Activated CD8-positive, alpha-beta T cell treated with anti-CD3 and anti-CD28 coated beads for 36 hours (primary cell): ENCODE measurements around the gene ANKFN1. TPM values are rescaled to one million over a fixed set of nuclear protein-coding genes. Genes with fewer than 3 reads are reported as not detected.

Experiments
- ATAC-seq: fragments of 200-7000 bp; cut with Tn5 transposase; one replicate; pipeline ENCODE4 v1.10.0; 2021; ENCODE audit warnings: mild to moderate bottlenecking, moderate library complexity
- CTCF ChIA-PET: fragments of 350-600 bp; sonication (Branson Sonifier 250); formaldehyde crosslinking; loops from one replicate; lab custom pipeline; 2021; ENCODE audit warnings: antibody characterized with exemption; lab: Charles Lee
- POLR2A ChIA-PET: fragments of 350-600 bp; sonication (Branson Sonifier 250); formaldehyde crosslinking; loops from one replicate; lab custom pipeline; 2021; ENCODE audit warnings: antibody characterized with exemption; lab: Charles Lee
- DNase-seq: peaks from one replicate; pipeline ENCODE4 v3.0.0-alpha.2; 2020
- H3K27ac Mint-ChIP-seq: one replicate; pipeline ENCODE4 v1.8.0; 2021; ENCODE audit warnings: mild to moderate bottlenecking, mixed read lengths
- H3K27me3 Mint-ChIP-seq: one replicate; pipeline ENCODE4 v1.8.0; 2021; ENCODE audit warnings: mixed read lengths
- H3K36me3 Mint-ChIP-seq: one replicate; pipeline ENCODE4 v1.8.0; 2021; ENCODE audit warnings: low read depth, mixed read lengths
- H3K4me1 Mint-ChIP-seq: one replicate; pipeline ENCODE4 v1.8.0; 2021; ENCODE audit warnings: low read depth, mixed read lengths
- H3K4me3 Mint-ChIP-seq: one replicate; pipeline ENCODE4 v1.8.0; 2021; ENCODE audit warnings: mild to moderate bottlenecking, moderate library complexity, mixed read lengths
- H3K9me3 Mint-ChIP-seq: one replicate; pipeline ENCODE4 v1.8.0; 2021; ENCODE audit warnings: mixed read lengths
- intact Hi-C: fragments of 100-400 bp; cut with micrococcal nuclease; formaldehyde crosslinking; loops from one replicate; pipeline ENCODE4 v1.10.0; 2022
- total RNA-seq, 2 experiments: library from RNA; stranded (reverse); gene quantifications; one replicate each; pipeline ENCODE4 v1.2.3, GENCODE V29; 2021
- TF ChIP-seq, protein P1 (sequence below): fragments of 200-600 bp; IDR thresholded peaks from one replicate; pipeline ENCODE4 v1.8.0; 2022; ENCODE audit warnings: antibody characterized with exemption, mild to moderate bottlenecking

Gene ANKFN1
- total RNA-seq, 2 experiments from 2014 or later, result not detected

DNA sequence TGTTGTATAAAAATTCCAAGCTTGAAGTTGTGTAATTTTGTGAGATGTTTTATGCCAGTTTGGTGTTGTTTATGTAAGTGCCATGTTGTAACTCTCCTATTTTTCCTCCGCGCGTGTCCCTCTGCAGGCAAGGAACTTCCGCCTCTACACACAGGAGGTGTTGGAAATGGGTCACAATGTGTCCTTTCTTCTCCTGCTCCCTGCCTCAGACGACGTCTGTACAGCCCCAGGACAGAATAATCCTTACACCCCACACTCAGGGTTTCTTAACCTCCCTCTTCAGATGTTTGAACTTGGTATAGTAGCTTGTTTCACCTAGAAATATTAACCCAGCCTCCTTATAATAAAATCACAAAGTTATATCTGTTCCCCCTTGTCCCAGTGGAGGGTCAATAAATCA lies 329.0 kb downstream of the ANKFN1 start:
- H3K9me3 Mint-ChIP-seq, result no peaks in the 10 kb centered on the region
- no peaks in the 10 kb centered on the region for H3K4me1 Mint-ChIP-seq
- no peak overlapping the region for H3K4me3 Mint-ChIP-seq
- no peaks in the 10 kb centered on the region for H3K36me3 Mint-ChIP-seq
- POLR2A ChIA-PET, result no interaction called here
- intact Hi-C loops, result no loop called here
- no peak for DNase-seq
- CTCF ChIA-PET, result interaction anchor here (1.4 to 1.7 kb wide), 2 partner anchors 18 to 233 kb away, joined by 4 to 6 read pairs; no protein-coding TSS in a partner anchor
- ATAC-seq, result no peak
- TF ChIP-seq, protein P1, sequence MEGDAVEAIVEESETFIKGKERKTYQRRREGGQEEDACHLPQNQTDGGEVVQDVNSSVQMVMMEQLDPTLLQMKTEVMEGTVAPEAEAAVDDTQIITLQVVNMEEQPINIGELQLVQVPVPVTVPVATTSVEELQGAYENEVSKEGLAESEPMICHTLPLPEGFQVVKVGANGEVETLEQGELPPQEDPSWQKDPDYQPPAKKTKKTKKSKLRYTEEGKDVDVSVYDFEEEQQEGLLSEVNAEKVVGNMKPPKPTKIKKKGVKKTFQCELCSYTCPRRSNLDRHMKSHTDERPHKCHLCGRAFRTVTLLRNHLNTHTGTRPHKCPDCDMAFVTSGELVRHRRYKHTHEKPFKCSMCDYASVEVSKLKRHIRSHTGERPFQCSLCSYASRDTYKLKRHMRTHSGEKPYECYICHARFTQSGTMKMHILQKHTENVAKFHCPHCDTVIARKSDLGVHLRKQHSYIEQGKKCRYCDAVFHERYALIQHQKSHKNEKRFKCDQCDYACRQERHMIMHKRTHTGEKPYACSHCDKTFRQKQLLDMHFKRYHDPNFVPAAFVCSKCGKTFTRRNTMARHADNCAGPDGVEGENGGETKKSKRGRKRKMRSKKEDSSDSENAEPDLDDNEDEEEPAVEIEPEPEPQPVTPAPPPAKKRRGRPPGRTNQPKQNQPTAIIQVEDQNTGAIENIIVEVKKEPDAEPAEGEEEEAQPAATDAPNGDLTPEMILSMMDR, result no peak
- H3K27me3 Mint-ChIP-seq, result peaks cover 2% of the 10 kb centered on the region
- H3K27ac Mint-ChIP-seq, result no peak overlapping the region

DNA sequence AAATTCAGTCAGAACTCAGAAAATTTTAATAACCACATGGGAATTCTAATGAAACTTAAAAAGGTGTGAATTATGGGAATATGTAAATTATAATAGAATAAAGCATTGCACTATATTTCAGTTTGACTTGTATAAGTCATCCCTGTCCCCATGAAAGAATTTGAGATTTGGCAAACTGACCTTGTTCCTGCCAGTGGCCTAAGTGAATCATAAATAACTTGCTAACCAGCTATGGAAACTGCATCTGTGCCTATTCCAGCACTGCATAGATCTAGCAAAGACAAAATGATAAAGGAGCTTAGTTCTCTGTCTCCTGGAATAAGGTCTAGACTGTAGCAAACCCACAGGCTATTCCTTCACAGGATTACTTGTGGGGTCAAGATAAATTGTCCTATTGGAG lies 333.5 kb downstream of the ANKFN1 start:
- intact Hi-C loops, result no loop called here
- ATAC-seq (no peak), DNase-seq (no peak)
- H3K36me3 Mint-ChIP-seq, result no peaks in the 10 kb centered on the region
- ChIA-PET POLR2A (no interaction called here), CTCF (interaction anchor here (1.6 to 1.7 kb wide), 2 partner anchors 11 to 13 kb away, joined by 4 to 8 read pairs; no protein-coding TSS in a partner anchor)
- no peaks in the 10 kb centered on the region for H3K4me1 Mint-ChIP-seq
- H3K27ac Mint-ChIP-seq, result no peak overlapping the region
- H3K4me3 Mint-ChIP-seq, result no peak overlapping the region
- TF ChIP-seq, protein P1, result no peak
- H3K27me3 Mint-ChIP-seq, result peaks cover 8% of the 10 kb centered on the region
- no peaks in the 10 kb centered on the region for H3K9me3 Mint-ChIP-seq

DNA sequence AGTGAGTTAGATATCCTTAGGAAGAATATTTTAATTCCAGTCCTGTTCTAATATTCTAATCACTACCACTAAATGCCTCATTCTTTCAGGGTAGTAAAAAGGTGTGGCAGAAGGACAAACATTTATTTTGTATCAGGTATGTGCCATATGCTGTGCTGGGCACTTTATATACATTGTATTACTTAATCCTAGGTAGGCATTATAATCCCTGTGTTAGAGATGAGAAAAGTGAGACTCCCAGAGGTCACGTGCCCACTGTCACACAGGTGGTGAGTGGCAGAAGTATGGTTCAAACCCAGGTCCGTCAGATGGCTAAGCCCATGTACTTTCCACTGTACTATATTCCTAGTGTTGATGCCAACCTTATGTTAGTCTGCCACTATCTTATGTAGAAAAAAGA lies 335.5 kb downstream of the ANKFN1 start:
- Mint-ChIP-seq H3K36me3 (no peaks in the 10 kb centered on the region), H3K9me3 (no peaks in the 10 kb centered on the region), H3K27me3 (peaks cover 6% of the 10 kb centered on the region), H3K4me3 (no peak overlapping the region), H3K27ac (no peak overlapping the region), H3K4me1 (no peaks in the 10 kb centered on the region)
- ChIA-PET CTCF (interaction anchor here (2.8 kb wide), 1 partner anchor 11 kb away, joined by 15 read pairs; no protein-coding TSS in a partner anchor), POLR2A (no interaction called here)
- ATAC-seq, result no peak
- intact Hi-C loops, result no loop called here
- TF ChIP-seq, protein P1, result no peak
- no peak for DNase-seq

DNA sequence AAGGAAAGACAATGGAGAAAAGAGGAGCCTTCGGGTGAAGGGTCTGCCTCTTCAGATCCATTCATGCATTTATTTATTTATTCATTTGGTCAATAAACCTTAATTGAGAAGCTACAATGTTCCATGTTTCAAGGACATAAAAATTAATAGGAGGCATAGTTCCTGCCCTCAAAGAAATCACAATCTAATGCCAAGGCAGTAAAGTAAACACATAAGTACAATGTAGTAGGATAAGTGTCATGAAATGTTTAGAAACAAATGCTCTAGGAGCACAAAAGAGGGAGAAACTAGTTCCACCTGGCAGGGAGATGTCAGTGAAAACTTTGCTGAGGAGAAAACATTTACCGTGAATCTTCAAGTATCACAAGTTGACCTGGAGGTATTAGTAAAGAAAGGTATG lies 336.7 kb downstream of the ANKFN1 start:
- Mint-ChIP-seq H3K27ac (no peak overlapping the region), H3K4me3 (no peak overlapping the region), H3K27me3 (peaks cover 6% of the 10 kb centered on the region), H3K4me1 (no peaks in the 10 kb centered on the region), H3K9me3 (no peaks in the 10 kb centered on the region), H3K36me3 (no peaks in the 10 kb centered on the region)
- intact Hi-C loops, result no loop called here
- TF ChIP-seq, protein P1, result no peak
- POLR2A ChIA-PET, result no interaction called here
- CTCF ChIA-PET, result interaction anchor here (1.3 to 2.8 kb wide), 3 partner anchors 10 to 291 kb away, joined by 3 to 15 read pairs (median 4); no protein-coding TSS in a partner anchor
- DNase-seq, result no peak
- ATAC-seq, result no peak

DNA sequence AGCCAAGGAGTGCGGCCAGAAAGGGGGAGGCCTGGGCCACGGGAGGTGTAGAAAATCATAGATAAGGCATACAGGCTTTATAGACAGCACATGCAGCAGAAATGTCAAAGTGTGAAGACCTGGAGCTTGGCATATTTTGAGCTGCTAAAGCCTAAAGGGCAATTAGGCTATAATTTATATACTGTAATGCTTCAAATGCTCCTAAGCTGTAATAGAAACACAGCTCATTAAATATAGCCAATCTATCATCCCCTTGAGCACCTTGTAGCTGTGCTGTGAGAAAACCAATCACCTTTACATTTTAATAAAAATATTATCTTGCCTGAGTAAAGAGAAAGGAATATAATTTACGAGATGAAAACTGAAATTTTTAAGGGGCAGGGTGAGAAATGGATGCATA lies 342.3 kb downstream of the ANKFN1 start:
- H3K27me3 Mint-ChIP-seq, result peaks cover 2% of the 10 kb centered on the region
- intact Hi-C loops, result loop anchor here (5.0 kb wide), 1 partner anchor 222 kb away; no protein-coding TSS in a partner anchor
- H3K4me3 Mint-ChIP-seq, result no peak overlapping the region
- TF ChIP-seq, protein P1, result no peak
- no peaks in the 10 kb centered on the region for H3K4me1 Mint-ChIP-seq
- DNase-seq (no peak), ATAC-seq (no peak)
- ChIA-PET POLR2A (interaction anchor here (1.0 kb wide), 1 partner anchor 11 kb away, joined by 3 read pairs; no protein-coding TSS in a partner anchor), CTCF (interaction anchor here (0.9 to 5.3 kb wide), 3 partner anchors 14 to 221 kb away, joined by 3 to 61 read pairs (median 3); no protein-coding TSS in a partner anchor)
- no peaks in the 10 kb centered on the region for H3K9me3 Mint-ChIP-seq
- no peaks in the 10 kb centered on the region for H3K36me3 Mint-ChIP-seq
- H3K27ac Mint-ChIP-seq, result no peak overlapping the region
